ENCODE data around the gene IMPDH1. TPM values are rescaled to one million over a fixed set of nuclear protein-coding genes. Genes with fewer than 3 reads are reported as not detected.

Gene IMPDH1
- total RNA-seq, 1 experiment from 2014 or later = 114 TPM

DNA sequence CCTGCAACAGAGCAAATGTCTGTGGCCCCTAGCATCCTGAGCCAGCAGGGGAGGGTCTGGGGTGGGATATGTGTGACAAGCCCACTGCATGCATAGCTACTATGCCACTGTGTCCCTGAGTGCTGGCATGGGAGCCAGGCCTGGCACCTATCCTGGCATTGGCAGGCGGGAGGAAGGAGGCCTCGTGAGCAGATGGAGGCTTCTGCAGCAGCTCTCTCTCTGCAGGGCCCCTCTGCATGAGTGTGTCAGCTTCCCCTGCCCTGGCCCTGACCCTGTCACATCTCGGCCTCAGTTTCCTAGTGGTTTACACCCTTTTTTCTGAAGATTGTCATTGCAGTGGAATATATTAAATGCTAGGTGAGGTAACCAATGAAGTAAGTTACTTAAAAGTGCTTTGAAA, 13.1 kb upstream of the IMPDH1 start:
- H3K27ac ChIP-seq (ENCODE audit: low read length) = no peak overlapping the region
- in situ Hi-C loops (cut with HindIII; ENCODE audit: low pct_unique_long_range_greater_than_20kb, low sequenced_read_pairs) (no loop called here), intact Hi-C loops (cut with micrococcal nuclease; ENCODE audit: unreplicated experiment) (no loop called here)
- TF ChIP-seq, protein P1, sequence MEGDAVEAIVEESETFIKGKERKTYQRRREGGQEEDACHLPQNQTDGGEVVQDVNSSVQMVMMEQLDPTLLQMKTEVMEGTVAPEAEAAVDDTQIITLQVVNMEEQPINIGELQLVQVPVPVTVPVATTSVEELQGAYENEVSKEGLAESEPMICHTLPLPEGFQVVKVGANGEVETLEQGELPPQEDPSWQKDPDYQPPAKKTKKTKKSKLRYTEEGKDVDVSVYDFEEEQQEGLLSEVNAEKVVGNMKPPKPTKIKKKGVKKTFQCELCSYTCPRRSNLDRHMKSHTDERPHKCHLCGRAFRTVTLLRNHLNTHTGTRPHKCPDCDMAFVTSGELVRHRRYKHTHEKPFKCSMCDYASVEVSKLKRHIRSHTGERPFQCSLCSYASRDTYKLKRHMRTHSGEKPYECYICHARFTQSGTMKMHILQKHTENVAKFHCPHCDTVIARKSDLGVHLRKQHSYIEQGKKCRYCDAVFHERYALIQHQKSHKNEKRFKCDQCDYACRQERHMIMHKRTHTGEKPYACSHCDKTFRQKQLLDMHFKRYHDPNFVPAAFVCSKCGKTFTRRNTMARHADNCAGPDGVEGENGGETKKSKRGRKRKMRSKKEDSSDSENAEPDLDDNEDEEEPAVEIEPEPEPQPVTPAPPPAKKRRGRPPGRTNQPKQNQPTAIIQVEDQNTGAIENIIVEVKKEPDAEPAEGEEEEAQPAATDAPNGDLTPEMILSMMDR (IDR thresholded peaks at IDR 0.05) = no peak
- TF ChIP-seq TCF7L2 (IDR thresholded peaks at IDR 0.05; ENCODE audit: low read depth, low read length) = no peak
- TF ChIP-seq, protein P2, sequence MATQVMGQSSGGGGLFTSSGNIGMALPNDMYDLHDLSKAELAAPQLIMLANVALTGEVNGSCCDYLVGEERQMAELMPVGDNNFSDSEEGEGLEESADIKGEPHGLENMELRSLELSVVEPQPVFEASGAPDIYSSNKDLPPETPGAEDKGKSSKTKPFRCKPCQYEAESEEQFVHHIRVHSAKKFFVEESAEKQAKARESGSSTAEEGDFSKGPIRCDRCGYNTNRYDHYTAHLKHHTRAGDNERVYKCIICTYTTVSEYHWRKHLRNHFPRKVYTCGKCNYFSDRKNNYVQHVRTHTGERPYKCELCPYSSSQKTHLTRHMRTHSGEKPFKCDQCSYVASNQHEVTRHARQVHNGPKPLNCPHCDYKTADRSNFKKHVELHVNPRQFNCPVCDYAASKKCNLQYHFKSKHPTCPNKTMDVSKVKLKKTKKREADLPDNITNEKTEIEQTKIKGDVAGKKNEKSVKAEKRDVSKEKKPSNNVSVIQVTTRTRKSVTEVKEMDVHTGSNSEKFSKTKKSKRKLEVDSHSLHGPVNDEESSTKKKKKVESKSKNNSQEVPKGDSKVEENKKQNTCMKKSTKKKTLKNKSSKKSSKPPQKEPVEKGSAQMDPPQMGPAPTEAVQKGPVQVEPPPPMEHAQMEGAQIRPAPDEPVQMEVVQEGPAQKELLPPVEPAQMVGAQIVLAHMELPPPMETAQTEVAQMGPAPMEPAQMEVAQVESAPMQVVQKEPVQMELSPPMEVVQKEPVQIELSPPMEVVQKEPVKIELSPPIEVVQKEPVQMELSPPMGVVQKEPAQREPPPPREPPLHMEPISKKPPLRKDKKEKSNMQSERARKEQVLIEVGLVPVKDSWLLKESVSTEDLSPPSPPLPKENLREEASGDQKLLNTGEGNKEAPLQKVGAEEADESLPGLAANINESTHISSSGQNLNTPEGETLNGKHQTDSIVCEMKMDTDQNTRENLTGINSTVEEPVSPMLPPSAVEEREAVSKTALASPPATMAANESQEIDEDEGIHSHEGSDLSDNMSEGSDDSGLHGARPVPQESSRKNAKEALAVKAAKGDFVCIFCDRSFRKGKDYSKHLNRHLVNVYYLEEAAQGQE (IDR thresholded peaks at IDR 0.05; ENCODE audit: insufficient read depth in 1 of 2, low read depth in 2 of 2, low read length in 1 of 2) = no peak
- no peak for TF ChIP-seq POLR2AphosphoS5 (IDR thresholded peaks at IDR 0.05; ENCODE audit: low read depth, low read length)
- no peak for TF ChIP-seq SIN3A (IDR thresholded peaks at IDR 0.05; ENCODE audit: borderline replicate concordance, insufficient read depth, low read depth, low read length)
- H3K27me3 ChIP-seq (ENCODE audit: control insufficient read depth, insufficient read depth, low read length) = no peaks in the 10 kb centered on the region
- ChIA-PET CTCF (interaction anchor here (0.6 to 1.1 kb wide), 3 partner anchors 14 to 77 kb away, joined by 3 to 5 read pairs (median 5); no protein-coding TSS in a partner anchor), POLR2A (no interaction called here)
- no TSS peak for BruUV-seq (replicated peaks)
- peaks cover 6% of the 10 kb centered on the region for H3K4me1 ChIP-seq (ENCODE audit: control insufficient read depth, insufficient read depth, low read length)
- no peaks in the 10 kb centered on the region for H3K36me3 ChIP-seq (ENCODE audit: control insufficient read depth, insufficient read depth, low read length)
- ATAC-seq = no peak
- no peaks in the 10 kb centered on the region for H3K9me3 ChIP-seq (ENCODE audit: control insufficient read depth, insufficient read depth, low read depth, low read length)
- no peak for DNase-seq (ENCODE audit: low read depth, low spot score)
- no peak overlapping the region for H3K4me3 ChIP-seq (ENCODE audit: low read depth in 2 of 2, low read length in 2 of 2)

DNA sequence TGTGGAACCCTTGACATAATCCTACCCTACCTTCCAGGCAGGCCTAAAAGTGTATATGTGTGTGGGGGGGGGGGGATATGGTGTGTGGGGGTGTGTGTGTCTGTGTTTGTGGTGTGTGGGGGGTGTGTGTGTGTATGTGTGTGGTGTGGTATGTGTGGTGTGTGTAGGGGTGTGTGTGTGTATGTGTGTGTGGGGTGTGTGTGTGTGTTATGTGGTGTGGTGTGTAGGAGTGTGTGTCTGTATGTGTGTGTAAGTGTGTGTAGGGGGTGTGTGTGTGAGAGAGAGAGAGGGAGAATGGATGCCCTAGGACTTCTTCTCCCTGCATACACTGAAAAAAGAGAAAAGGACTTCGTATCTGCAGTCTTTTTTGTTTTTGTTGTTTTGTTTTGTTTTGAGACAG, 12.3 kb upstream of the IMPDH1 start:
- no peak for ATAC-seq
- no peaks in the 10 kb centered on the region for H3K27me3 ChIP-seq (ENCODE audit: control insufficient read depth, insufficient read depth, low read length)
- ChIA-PET POLR2A (interaction anchor here (0.7 kb wide), 1 partner anchor 42 kb away, joined by 3 read pairs; no protein-coding TSS in a partner anchor), CTCF (interaction anchor here (0.6 kb wide), 1 partner anchor 52 kb away, joined by 5 read pairs; no protein-coding TSS in a partner anchor)
- no peaks in the 10 kb centered on the region for H3K4me1 ChIP-seq (ENCODE audit: control insufficient read depth, insufficient read depth, low read length)
- no peak overlapping the region for H3K4me3 ChIP-seq (ENCODE audit: low read depth in 2 of 2, low read length in 2 of 2)
- no peaks in the 10 kb centered on the region for H3K9me3 ChIP-seq (ENCODE audit: control insufficient read depth, insufficient read depth, low read depth, low read length)
- H3K36me3 ChIP-seq (ENCODE audit: control insufficient read depth, insufficient read depth, low read length) = no peaks in the 10 kb centered on the region
- no peak for DNase-seq (ENCODE audit: low read depth, low spot score)
- no TSS peak for BruUV-seq (replicated peaks)
- intact Hi-C loops (cut with micrococcal nuclease; ENCODE audit: unreplicated experiment) = no loop called here
- in situ Hi-C loops (cut with HindIII; ENCODE audit: low pct_unique_long_range_greater_than_20kb, low sequenced_read_pairs) = no loop called here
- H3K27ac ChIP-seq (ENCODE audit: low read length) = no peak overlapping the region
- TF ChIP-seq SIN3A (IDR thresholded peaks at IDR 0.05; ENCODE audit: borderline replicate concordance, insufficient read depth, low read depth, low read length) (no peak), TCF7L2 (IDR thresholded peaks at IDR 0.05; ENCODE audit: low read depth, low read length) (no peak), POLR2AphosphoS5 (IDR thresholded peaks at IDR 0.05; ENCODE audit: low read depth, low read length) (no peak)
- TF ChIP-seq, protein P2 (IDR thresholded peaks at IDR 0.05; ENCODE audit: insufficient read depth in 1 of 2, low read depth in 2 of 2, low read length in 1 of 2) = no peak
- TF ChIP-seq, protein P1 (IDR thresholded peaks at IDR 0.05) = no peak

All from Panc1 (cell line).